Measurements from ENCODE around the gene GUCA2B. TPM values are rescaled to one million over a fixed set of nuclear protein-coding genes. Genes with fewer than 3 reads are reported as not detected.

Gene GUCA2B
- not detected for total RNA-seq (2013)
- polyA plus RNA-seq (not detected), polyA minus RNA-seq (not detected in 2 replicates), total RNA-seq (0 to 0.15 (median 0) reads per million in 11 experiments)

GRCh38 chr1:42152907-42153600, at the start of gene GUCA2B:
Gene GUCA2B, plus strand, starts transcription at chr1:42153410. Its CDS starts 41 bp downstream, at chr1:42153451.
- H3K4me3 Mint-ChIP-seq: no peak within 1 kb of the TSS
- H3K4me1 Mint-ChIP-seq: peaks cover 5% of the 10 kb centered on the region
- no peaks in the 10 kb centered on the region for H3K36me3 Mint-ChIP-seq
- peaks cover 0 to 2% (median 0%) of the 10 kb centered on the region in 7 donors for H3K9me3 Mint-ChIP-seq
- Histone ChIP-seq H3K9ac (ENCODE audit: insufficient read depth, low read length, poor library complexity, severe bottlenecking) (no peak within 1 kb of the TSS), H3K27ac (ENCODE audit: low read depth in 1 of 2, low read length in 2 of 2) (no peak within 1 kb of the TSS), H3K9me3 (replicated peaks in 1 of 2; ENCODE audit: control insufficient read depth in 1 of 2, insufficient read depth in 1 of 2, low read length in 2 of 2) (no peaks in the 10 kb centered on the region), H2AFZ (ENCODE audit: insufficient read depth, low read depth, low read length, poor library complexity, severe bottlenecking) (no peak within 1 kb of the TSS), H3K4me1 (ENCODE audit: control insufficient read depth in 1 of 2, insufficient read depth in 2 of 2, low read length in 2 of 2) (no peaks in the 10 kb centered on the region), H3K4me2 (replicated peaks; ENCODE audit: extremely low read depth, low read length, poor library complexity, severe bottlenecking) (no peak within 1 kb of the TSS), H3K36me3 (replicated peaks in 1 of 2; ENCODE audit: control insufficient read depth in 1 of 2, insufficient read depth in 2 of 2, low read length in 2 of 2) (no peaks in the 10 kb centered on the region), H3K4me3 (replicated peaks in 1 of 3; ENCODE audit: low read depth in 2 of 3, low read length in 3 of 3) (no peak within 1 kb of the TSS), H3K79me2 (ENCODE audit: insufficient read depth, low read length) (no peaks in the 10 kb centered on the region), H3K27me3 (ENCODE audit: control insufficient read depth in 2 of 2, insufficient read depth in 2 of 2, low read length in 2 of 2) (no peaks in the 10 kb centered on the region), H4K20me1 (ENCODE audit: insufficient read depth, low read length) (no peaks in the 10 kb centered on the region)
- H3K27ac Mint-ChIP-seq: no peak within 1 kb of the TSS
- intact Hi-C loops (cut with micrococcal nuclease): no loop called here
- 100% methylated on average over 5 of the region's 12 CpGs for WGBS (ENCODE audit: insufficient coverage)
- no peak for TF ChIP-seq CTCF (IDR thresholded peaks at IDR 0.05)
- no peak for DNase-seq
- H3K27me3 Mint-ChIP-seq (ENCODE audit: low read depth in 3 of 3): peaks cover 0 to 3% (median 2%) of the 10 kb centered on the region in 3 donors

- Histone ChIP-seq H3K27ac (ENCODE audit: low read depth in 1 of 2, low read length in 2 of 2) (no peak overlapping the region), H3K4me3 (replicated peaks in 1 of 3; ENCODE audit: low read depth in 2 of 3, low read length in 3 of 3) (no peak overlapping the region), H2AFZ (ENCODE audit: insufficient read depth, low read depth, low read length, poor library complexity, severe bottlenecking) (no peak overlapping the region), H3K4me1 (ENCODE audit: control insufficient read depth in 1 of 2, insufficient read depth in 2 of 2, low read length in 2 of 2) (no peaks in the 10 kb centered on the region), H3K9me3 (replicated peaks in 1 of 2; ENCODE audit: control insufficient read depth in 1 of 2, insufficient read depth in 1 of 2, low read length in 2 of 2) (no peaks in the 10 kb centered on the region), H3K27me3 (ENCODE audit: control insufficient read depth in 2 of 2, insufficient read depth in 2 of 2, low read length in 2 of 2) (no peaks in the 10 kb centered on the region), H3K4me2 (replicated peaks; ENCODE audit: extremely low read depth, low read length, poor library complexity, severe bottlenecking) (no peak overlapping the region), H3K9ac (ENCODE audit: insufficient read depth, low read length, poor library complexity, severe bottlenecking) (no peak overlapping the region), H3K79me2 (ENCODE audit: insufficient read depth, low read length) (no peaks in the 10 kb centered on the region), H3K36me3 (replicated peaks in 1 of 2; ENCODE audit: control insufficient read depth in 1 of 2, insufficient read depth in 2 of 2, low read length in 2 of 2) (no peaks in the 10 kb centered on the region), H4K20me1 (ENCODE audit: insufficient read depth, low read length) (no peaks in the 10 kb centered on the region)
- intact Hi-C loops (cut with micrococcal nuclease): no loop called here
- peaks cover 2 to 9% (median 5%) of the 10 kb centered on the region in 7 donors for H3K9me3 Mint-ChIP-seq
- WGBS (ENCODE audit: insufficient coverage): 80% methylated on average over 1 of the region's 1 CpG
- H3K4me3 Mint-ChIP-seq: no peak overlapping the region
- DNase-seq: no peak
- no peaks in the 10 kb centered on the region for H3K36me3 Mint-ChIP-seq
- H3K27me3 Mint-ChIP-seq (ENCODE audit: low read depth in 3 of 3): peaks cover 0 to 2% (median 1%) of the 10 kb centered on the region in 3 donors
- H3K27ac Mint-ChIP-seq: no peak overlapping the region
- H3K4me1 Mint-ChIP-seq: no peaks in the 10 kb centered on the region
- TF ChIP-seq CTCF (IDR thresholded peaks at IDR 0.05): no peak
Measured at GRCh38 chr1:42105025-42105424, 48.2 kb upstream of the GUCA2B start.
